NCI-H2171 (cell line): Measurements from ENCODE around the gene CCIN.

Experiments used
- DNase-seq: peaks from one replicate; lab custom pipeline; 2025; lab: John Stamatoyannopoulos, UW

Gene CCIN

GRCh38 chr9:36191290-36191645, 22.1 kb downstream of the CCIN start:
- no peak for DNase-seq

- DNase-seq, result no peak
These were observed 22.5 kb downstream of the CCIN start for GRCh38 chr9:36191686-36192085.

- no peak for DNase-seq
These were observed 23.0 kb downstream of the CCIN start for GRCh38 chr9:36192196-36192595.

- DNase-seq, result no peak
These were observed 23.8 kb downstream of the CCIN start for GRCh38 chr9:36193023-36193422.

GRCh38 chr9:36194326-36195000, 25.3 kb downstream of the CCIN start:
- DNase-seq, result no peak

- DNase-seq, result no peak
These were observed 35.8 kb downstream of the CCIN start for GRCh38 chr9:36204906-36205547.

GRCh38 chr9:36207016-36207415, 37.8 kb downstream of the CCIN start:
- DNase-seq, result no peak

GRCh38 chr9:36207546-36208012, 38.4 kb downstream of the CCIN start:
- DNase-seq, result no peak

GRCh38 chr9:36208521-36209253, 39.5 kb downstream of the CCIN start:
- no peak for DNase-seq

GRCh38 chr9:36210722-36211121, 41.5 kb downstream of the CCIN start:
- no peak for DNase-seq

- no peak for DNase-seq
These were observed 42.3 kb downstream of the CCIN start for GRCh38 chr9:36211510-36211909.

GRCh38 chr9:36213387-36213786, 44.2 kb downstream of the CCIN start:
- no peak for DNase-seq

- no peak for DNase-seq
These were observed 44.8 kb downstream of the CCIN start for GRCh38 chr9:36213989-36214388.

GRCh38 chr9:36214571-36214970, 45.4 kb downstream of the CCIN start:
- no peak for DNase-seq

GRCh38 chr9:36217256-36217968, 48.2 kb downstream of the CCIN start:
- no peak for DNase-seq

GRCh38 chr9:36218011-36218410, 48.8 kb downstream of the CCIN start:
- DNase-seq, result peak; percentile 68

GRCh38 chr9:36218411-36218901, 49.3 kb downstream of the CCIN start:
- no peak for DNase-seq
